ENCODE measurements around the gene NPAS3. TPM values are rescaled to one million over a fixed set of nuclear protein-coding genes. Genes with fewer than 3 reads are reported as not detected.

The NPAS3 gene
- total RNA-seq, 2 experiments from 2014 or later: not detected

DNA sequence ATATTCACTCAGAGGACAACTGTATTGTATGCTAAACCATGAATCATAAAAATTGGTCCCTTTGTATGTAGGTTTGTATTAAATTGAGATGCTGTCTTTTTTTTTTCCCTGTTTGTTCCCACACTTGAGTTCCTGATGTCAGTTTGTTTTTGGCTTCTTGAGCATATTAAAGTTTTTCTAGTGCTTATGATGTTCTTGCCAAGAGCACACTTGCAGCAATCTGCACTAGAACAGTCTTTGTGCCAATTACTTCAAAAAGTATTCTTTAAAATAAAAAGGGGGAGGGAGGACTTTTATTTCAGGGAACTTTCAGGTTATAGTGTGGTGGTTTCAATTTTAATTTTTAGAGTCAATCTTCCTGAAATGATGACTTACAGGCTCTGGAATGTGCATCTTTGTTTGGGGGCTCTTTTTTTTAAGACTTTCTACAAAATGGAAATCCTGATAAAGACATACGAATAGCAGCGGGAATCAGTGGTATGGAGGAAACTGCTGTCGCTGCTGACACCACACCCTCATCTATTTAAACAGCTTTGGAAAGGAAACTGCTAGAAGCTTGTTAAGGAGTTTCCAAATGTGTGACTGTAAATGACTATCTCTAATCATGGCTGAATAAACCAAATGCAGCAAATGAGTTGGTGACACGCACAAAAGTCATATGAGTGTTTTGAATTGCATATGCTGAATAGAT, 823.6 kb downstream of the NPAS3 start:
- Mint-ChIP-seq H3K4me3 (no peak overlapping the region), H3K36me3 (no peaks in the 10 kb centered on the region), H3K9me3 (no peaks in the 10 kb centered on the region), H3K27ac (no peak overlapping the region), H3K4me1 (ENCODE audit: low read depth) (no peaks in the 10 kb centered on the region), H3K27me3 (peaks cover 5% of the 10 kb centered on the region)
- intact Hi-C loops (cut with micrococcal nuclease): no loop called here
- ChIA-PET CTCF (no interaction called here), POLR2A (no interaction called here)
- DNase-seq: no peak

DNA sequence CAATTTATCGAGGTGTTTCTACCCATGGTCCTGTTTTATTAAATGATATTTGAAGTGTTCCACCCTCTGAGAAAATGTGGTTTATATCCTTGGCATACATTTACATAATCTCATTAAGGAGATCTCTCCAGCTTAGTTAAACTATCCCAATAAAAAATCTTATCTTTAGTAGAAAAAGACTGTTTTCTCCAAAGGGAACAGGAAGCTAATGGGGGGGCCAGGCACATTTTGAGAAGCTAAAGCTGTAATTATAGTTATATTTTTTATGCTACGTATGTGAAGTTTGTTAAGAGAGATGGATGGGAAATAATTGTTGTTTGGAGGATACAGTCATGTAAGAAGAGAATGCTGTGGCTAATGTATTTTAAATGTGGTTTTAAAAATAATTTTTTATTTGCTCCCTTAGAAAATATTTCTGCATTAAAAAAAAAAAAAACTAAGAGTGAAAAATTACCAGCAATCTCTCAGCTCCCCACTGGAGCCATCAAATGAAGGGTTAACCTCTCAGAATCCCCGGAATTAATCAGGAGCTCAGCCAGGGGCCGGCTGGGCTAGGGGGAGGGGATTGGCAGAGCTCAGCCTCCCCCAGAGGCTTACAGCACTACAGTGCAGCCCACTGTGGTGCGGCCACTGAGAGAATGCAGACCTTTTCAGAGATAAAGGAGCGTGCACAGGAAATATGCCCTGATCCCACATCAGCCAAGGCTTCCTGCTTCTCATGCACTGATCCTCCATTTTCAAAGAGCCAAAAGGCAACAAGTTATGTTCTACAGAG, 826.4 kb downstream of the NPAS3 start:
- no peak overlapping the region for H3K27ac Mint-ChIP-seq
- ChIA-PET POLR2A (no interaction called here), CTCF (no interaction called here)
- DNase-seq: no peak
- H3K27me3 Mint-ChIP-seq: peaks cover 9% of the 10 kb centered on the region
- no peaks in the 10 kb centered on the region for H3K9me3 Mint-ChIP-seq
- intact Hi-C loops (cut with micrococcal nuclease): no loop called here
- H3K4me3 Mint-ChIP-seq: no peak overlapping the region
- no peaks in the 10 kb centered on the region for H3K36me3 Mint-ChIP-seq
- no peaks in the 10 kb centered on the region for H3K4me1 Mint-ChIP-seq (ENCODE audit: low read depth)

GRCh38 chr14:33767586-33768457, 829.1 kb downstream of the NPAS3 start:
- no peaks in the 10 kb centered on the region for H3K9me3 Mint-ChIP-seq
- intact Hi-C loops (cut with micrococcal nuclease): no loop called here
- ChIA-PET POLR2A (interaction anchor here (0.6 to 1.0 kb wide), 2 partner anchors 73 to 278 kb away, joined by 3 read pairs; no protein-coding TSS in a partner anchor), CTCF (interaction anchor here (2.3 kb wide), 1 partner anchor 25 kb away, joined by 6 read pairs; no protein-coding TSS in a partner anchor)
- no peak for DNase-seq
- H3K27me3 Mint-ChIP-seq: peaks cover 9% of the 10 kb centered on the region
- no peak overlapping the region for H3K27ac Mint-ChIP-seq
- no peaks in the 10 kb centered on the region for H3K36me3 Mint-ChIP-seq
- no peak overlapping the region for H3K4me3 Mint-ChIP-seq
- no peaks in the 10 kb centered on the region for H3K4me1 Mint-ChIP-seq (ENCODE audit: low read depth)

DNA sequence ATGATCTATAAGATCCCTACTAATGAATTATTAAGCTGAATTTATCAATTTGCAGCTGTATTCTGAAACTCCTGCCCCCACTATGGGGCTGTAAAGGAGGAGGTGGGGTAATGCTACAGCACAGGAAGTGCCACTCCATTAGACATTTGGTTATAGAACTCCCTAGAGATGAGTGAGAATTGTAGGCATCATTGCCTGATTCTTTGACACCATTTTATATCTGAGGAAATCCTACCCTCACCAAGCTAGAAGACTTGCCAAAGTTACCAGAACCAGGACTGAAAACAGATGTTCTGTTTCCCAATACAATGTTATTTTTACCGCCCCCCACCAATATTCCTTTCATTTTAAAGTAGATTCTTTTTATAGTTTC, 829.8 kb downstream of the NPAS3 start:
- Mint-ChIP-seq H3K4me3 (no peak overlapping the region), H3K4me1 (ENCODE audit: low read depth) (no peaks in the 10 kb centered on the region), H3K9me3 (no peaks in the 10 kb centered on the region), H3K27me3 (peaks cover 9% of the 10 kb centered on the region), H3K27ac (no peak overlapping the region), H3K36me3 (no peaks in the 10 kb centered on the region)
- no peak for DNase-seq
- CTCF ChIA-PET: interaction anchor here (2.3 kb wide), 1 partner anchor 24 kb away, joined by 6 read pairs; no protein-coding TSS in a partner anchor
- POLR2A ChIA-PET: interaction anchor here (0.6 kb wide), 1 partner anchor 73 kb away, joined by 3 read pairs; no protein-coding TSS in a partner anchor
- intact Hi-C loops (cut with micrococcal nuclease): no loop called here

- intact Hi-C loops (cut with micrococcal nuclease): no loop called here
- DNase-seq: no peak
- Mint-ChIP-seq H3K9me3 (no peaks in the 10 kb centered on the region), H3K27me3 (peaks cover 4% of the 10 kb centered on the region), H3K4me3 (no peak overlapping the region), H3K27ac (no peak overlapping the region), H3K4me1 (ENCODE audit: low read depth) (no peaks in the 10 kb centered on the region), H3K36me3 (no peaks in the 10 kb centered on the region)
- CTCF ChIA-PET: interaction anchor here (1.0 kb wide), 1 partner anchor 19 kb away, joined by 3 read pairs; no protein-coding TSS in a partner anchor
- POLR2A ChIA-PET: no interaction called here
Observed at GRCh38 chr14:33773205-33774030, 834.7 kb downstream of the NPAS3 start.

GRCh38 chr14:33774161-33774560, 835.5 kb downstream of the NPAS3 start:
- Mint-ChIP-seq H3K4me3 (no peak overlapping the region), H3K9me3 (no peaks in the 10 kb centered on the region), H3K27ac (no peak overlapping the region), H3K4me1 (ENCODE audit: low read depth) (no peaks in the 10 kb centered on the region), H3K27me3 (peaks cover 3% of the 10 kb centered on the region), H3K36me3 (no peaks in the 10 kb centered on the region)
- intact Hi-C loops (cut with micrococcal nuclease): no loop called here
- CTCF ChIA-PET: interaction anchor here (1.0 kb wide), 1 partner anchor 19 kb away, joined by 3 read pairs; no protein-coding TSS in a partner anchor
- DNase-seq: no peak
- POLR2A ChIA-PET: no interaction called here

DNA sequence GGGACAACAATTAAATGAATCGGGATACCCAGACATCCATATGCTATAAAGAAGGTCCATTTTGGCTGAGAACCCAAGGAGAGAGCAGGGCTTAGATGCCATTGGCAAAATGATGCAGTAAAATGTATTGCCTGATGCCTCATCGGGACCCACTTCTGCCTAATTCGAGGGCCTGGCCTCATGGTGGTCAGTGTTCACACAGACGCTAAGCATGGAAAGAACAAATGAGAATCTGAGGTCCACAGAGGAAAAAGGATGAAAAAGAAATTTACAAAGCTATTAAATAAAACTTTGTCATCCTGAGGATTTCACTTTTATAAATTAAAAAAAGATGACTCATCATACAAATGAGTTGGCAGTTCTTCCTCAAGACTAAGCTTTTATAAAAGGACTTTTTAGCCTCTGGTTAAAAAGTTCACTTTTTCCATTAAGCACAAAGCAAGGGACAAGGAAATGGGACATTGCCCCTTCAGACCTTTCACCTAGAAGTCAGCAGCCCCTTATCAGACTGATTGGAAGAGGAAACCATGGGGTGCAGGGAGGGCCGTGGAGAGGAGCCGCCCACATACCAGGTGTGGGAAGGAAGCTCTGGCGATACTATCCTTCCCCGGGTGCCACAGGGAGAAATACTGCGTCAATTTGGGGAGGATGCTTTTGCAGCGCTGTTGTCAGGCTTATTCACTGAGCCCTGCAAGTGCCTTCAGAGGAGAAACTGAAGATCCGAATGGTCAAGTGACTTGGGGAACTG, 836.2 kb downstream of the NPAS3 start:
- CTCF ChIA-PET: interaction anchor here (1.1 kb wide), 1 partner anchor 18 kb away, joined by 3 read pairs; no protein-coding TSS in a partner anchor
- no peaks in the 10 kb centered on the region for H3K36me3 Mint-ChIP-seq
- POLR2A ChIA-PET: no interaction called here

DNA sequence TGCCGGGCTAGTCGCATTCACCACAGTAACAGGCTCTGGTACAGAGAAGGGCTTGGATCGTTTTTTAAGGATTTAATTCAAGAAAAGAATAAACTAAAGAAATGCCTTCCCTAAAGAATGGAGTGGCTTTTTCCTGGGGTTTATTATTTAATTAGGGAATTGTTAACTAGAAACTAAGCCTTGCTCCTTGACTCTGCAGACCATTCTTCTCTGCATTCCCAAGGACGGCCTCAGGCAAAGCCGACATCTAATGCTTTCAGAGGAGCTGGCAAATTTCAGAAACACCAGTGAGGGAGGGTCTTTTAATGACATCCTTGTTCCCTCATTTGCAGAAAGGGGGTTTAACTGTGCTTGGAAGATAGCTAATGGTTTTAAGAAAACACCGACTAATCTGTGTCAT, 838.2 kb downstream of the NPAS3 start:
- Mint-ChIP-seq H3K27me3 (no peaks in the 10 kb centered on the region), H3K27ac (no peak overlapping the region), H3K36me3 (no peaks in the 10 kb centered on the region), H3K9me3 (no peaks in the 10 kb centered on the region), H3K4me3 (no peak overlapping the region), H3K4me1 (ENCODE audit: low read depth) (no peaks in the 10 kb centered on the region)
- ChIA-PET CTCF (interaction anchor here (2.0 kb wide), 1 partner anchor 16 kb away, joined by 7 read pairs; no protein-coding TSS in a partner anchor), POLR2A (no interaction called here)
- intact Hi-C loops (cut with micrococcal nuclease): no loop called here
- no peak for DNase-seq

More for the DNA sequence above, 836.2 kb downstream of the NPAS3 start:
- intact Hi-C loops (cut with micrococcal nuclease): no loop called here
- no peak overlapping the region for H3K4me3 Mint-ChIP-seq
- H3K27me3 Mint-ChIP-seq: no peaks in the 10 kb centered on the region
- no peak for DNase-seq
- H3K27ac Mint-ChIP-seq: no peak overlapping the region
- H3K4me1 Mint-ChIP-seq (ENCODE audit: low read depth): no peaks in the 10 kb centered on the region
- no peaks in the 10 kb centered on the region for H3K9me3 Mint-ChIP-seq

DNA sequence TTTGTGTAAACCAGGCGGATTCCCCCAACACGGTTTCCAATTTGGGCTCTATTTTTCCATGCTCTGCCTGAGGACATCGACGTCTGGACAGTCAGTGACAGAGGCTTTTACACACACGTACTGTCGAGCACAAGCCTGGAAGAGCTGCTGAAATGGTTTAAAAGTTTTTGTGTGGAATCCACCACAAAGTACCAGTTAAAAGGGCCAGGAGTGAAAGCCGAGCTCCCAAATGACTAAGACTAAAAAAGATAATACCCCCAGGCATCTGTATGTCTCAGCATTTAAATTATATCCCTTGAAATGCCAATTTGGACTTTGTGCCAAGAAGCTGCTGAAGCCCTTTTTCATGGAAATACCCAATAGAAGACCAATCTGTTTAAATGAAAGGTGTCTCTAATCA, 839.0 kb downstream of the NPAS3 start:
- no peak overlapping the region for H3K4me3 Mint-ChIP-seq
- no peaks in the 10 kb centered on the region for H3K36me3 Mint-ChIP-seq
- H3K27me3 Mint-ChIP-seq: no peaks in the 10 kb centered on the region
- no peaks in the 10 kb centered on the region for H3K4me1 Mint-ChIP-seq (ENCODE audit: low read depth)
- no peaks in the 10 kb centered on the region for H3K9me3 Mint-ChIP-seq
- no peak for DNase-seq
- ChIA-PET CTCF (interaction anchor here (2.0 kb wide), 1 partner anchor 16 kb away, joined by 7 read pairs; no protein-coding TSS in a partner anchor), POLR2A (no interaction called here)
- intact Hi-C loops (cut with micrococcal nuclease): no loop called here
- H3K27ac Mint-ChIP-seq: no peak overlapping the region

DNA sequence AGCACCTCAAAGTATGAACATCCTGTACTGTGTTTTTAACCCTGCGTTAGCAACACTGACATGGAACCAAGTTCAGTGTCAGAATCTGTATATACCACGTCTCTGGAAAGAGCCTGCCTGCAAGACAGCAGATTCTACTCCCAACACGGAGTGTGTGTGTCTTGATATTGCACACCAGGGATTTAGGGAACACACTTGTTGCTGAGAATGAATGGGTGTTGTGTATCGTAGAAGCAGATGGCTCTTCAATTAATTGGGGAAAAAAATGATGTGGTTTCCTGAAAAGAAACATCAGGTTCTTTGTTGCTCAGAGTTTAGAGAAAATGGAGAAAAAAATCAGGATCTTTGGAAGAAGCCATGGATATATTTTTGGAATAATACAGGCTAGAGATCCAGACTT, 841.4 kb downstream of the NPAS3 start:
- Mint-ChIP-seq H3K27me3 (no peaks in the 10 kb centered on the region), H3K4me1 (ENCODE audit: low read depth) (no peaks in the 10 kb centered on the region), H3K27ac (no peak overlapping the region), H3K36me3 (no peaks in the 10 kb centered on the region), H3K4me3 (no peak overlapping the region), H3K9me3 (no peaks in the 10 kb centered on the region)
- intact Hi-C loops (cut with micrococcal nuclease): no loop called here
- CTCF ChIA-PET: no interaction called here
- POLR2A ChIA-PET: no interaction called here
- DNase-seq: no peak

DNA sequence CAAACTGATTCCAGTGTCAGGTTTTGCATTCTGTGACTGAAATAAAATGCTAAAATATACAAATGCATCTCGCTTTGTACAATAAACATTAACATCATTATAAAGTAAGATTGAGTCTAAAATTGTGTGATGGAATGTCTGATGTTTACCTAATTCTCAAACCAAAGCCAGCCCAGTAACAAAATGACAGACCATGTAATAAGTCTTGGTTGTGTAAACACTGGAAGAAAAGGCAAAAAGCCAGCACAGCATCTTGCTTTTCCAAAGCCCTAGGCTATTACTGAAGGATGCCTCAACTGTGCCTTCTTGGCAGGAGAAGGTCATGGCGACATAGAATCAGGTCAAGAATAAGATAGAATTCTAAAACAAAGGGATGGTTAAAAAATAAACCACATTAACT, 842.6 kb downstream of the NPAS3 start:
- no peaks in the 10 kb centered on the region for H3K36me3 Mint-ChIP-seq
- H3K4me1 Mint-ChIP-seq (ENCODE audit: low read depth): no peaks in the 10 kb centered on the region
- H3K9me3 Mint-ChIP-seq: no peaks in the 10 kb centered on the region
- intact Hi-C loops (cut with micrococcal nuclease): no loop called here
- ChIA-PET POLR2A (no interaction called here), CTCF (no interaction called here)
- no peak overlapping the region for H3K27ac Mint-ChIP-seq
- H3K4me3 Mint-ChIP-seq: no peak overlapping the region
- DNase-seq: no peak
- peaks cover 2% of the 10 kb centered on the region for H3K27me3 Mint-ChIP-seq

Data from activated CD4-positive, alpha-beta memory T cell treated with anti-CD3 and anti-CD28 coated beads for 36 hours (primary cell).